ENCODE data around the gene CHST12.

DNA sequence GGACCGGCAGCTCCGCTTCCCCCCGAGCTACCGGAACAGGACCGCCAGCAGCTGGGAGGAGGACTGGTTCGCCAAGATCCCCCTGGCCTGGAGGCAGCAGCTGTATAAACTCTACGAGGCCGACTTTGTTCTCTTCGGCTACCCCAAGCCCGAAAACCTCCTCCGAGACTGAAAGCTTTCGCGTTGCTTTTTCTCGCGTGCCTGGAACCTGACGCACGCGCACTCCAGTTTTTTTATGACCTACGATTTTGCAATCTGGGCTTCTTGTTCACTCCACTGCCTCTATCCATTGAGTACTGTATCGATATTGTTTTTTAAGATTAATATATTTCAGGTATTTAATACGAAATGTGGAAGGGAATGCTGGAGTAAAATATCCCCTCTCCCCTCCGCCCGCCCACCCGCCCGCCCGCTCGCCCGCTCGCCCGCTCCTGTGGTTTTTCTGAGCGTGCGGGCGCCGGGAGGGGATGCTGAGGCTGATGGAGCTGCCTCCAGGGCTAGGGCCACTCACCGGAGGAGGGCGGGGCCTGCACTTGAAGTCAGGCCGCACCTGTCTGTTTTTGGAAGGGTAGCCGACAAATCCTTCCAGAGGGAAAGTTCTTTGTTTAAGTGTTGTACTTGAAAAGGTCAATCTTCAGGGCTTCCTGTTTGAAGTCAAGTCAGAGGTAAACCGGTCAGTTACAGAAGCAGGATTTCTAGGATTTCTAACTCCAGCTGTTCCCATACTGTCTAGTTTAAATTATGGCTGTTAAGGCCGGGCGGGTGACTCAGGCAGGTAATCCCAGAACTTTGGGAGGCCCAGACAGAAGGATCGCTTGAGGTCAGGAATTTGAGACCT is 30.5 kb downstream of the CHST12 start:
- TF ChIP-seq POLR2A (IDR thresholded peaks at IDR 0.05; ENCODE audit: low read depth, low read length) (no peak), SRF (IDR thresholded peaks at IDR 0.05; ENCODE audit: low read depth in 2 of 2, low read length in 2 of 2) (no peak), POLR2AphosphoS5 (IDR thresholded peaks at IDR 0.05; ENCODE audit: low read length) (no peak), CEBPB (IDR thresholded peaks at IDR 0.05; ENCODE audit: borderline replicate concordance in 1 of 2, low read depth in 2 of 2, low read length in 2 of 2) (no peak), STAT1 (conservative IDR thresholded peaks at IDR 0.05) (no peak), USF2 (IDR thresholded peaks at IDR 0.05; ENCODE audit: borderline replicate concordance, low read depth, low read length) (no peak), MYC (IDR thresholded peaks at IDR 0.05; ENCODE audit: insufficient read depth, insufficient read length, insufficient replicate concordance, low read length, severe bottlenecking) (no peak), PRDM15 (CRISPR knock-in tag; IDR thresholded peaks at IDR 0.05) (no peak)
- TF ChIP-seq, protein P1, sequence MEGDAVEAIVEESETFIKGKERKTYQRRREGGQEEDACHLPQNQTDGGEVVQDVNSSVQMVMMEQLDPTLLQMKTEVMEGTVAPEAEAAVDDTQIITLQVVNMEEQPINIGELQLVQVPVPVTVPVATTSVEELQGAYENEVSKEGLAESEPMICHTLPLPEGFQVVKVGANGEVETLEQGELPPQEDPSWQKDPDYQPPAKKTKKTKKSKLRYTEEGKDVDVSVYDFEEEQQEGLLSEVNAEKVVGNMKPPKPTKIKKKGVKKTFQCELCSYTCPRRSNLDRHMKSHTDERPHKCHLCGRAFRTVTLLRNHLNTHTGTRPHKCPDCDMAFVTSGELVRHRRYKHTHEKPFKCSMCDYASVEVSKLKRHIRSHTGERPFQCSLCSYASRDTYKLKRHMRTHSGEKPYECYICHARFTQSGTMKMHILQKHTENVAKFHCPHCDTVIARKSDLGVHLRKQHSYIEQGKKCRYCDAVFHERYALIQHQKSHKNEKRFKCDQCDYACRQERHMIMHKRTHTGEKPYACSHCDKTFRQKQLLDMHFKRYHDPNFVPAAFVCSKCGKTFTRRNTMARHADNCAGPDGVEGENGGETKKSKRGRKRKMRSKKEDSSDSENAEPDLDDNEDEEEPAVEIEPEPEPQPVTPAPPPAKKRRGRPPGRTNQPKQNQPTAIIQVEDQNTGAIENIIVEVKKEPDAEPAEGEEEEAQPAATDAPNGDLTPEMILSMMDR (IDR thresholded peaks at IDR 0.05 in 2 of 3, conservative IDR thresholded peaks at IDR 0.05 in 1 of 3; ENCODE audit: control insufficient read depth in 2 of 3, extremely low read depth in 1 of 3, insufficient read depth in 1 of 3, low read depth in 3 of 3, low read length in 3 of 3), result no peak

Data from GM12878 (cell line).